ENCODE data around the gene ANKH.
"Not testable (repeated sequence)": the region's sequence is repeated elsewhere in the genome, so short reads cannot be mapped to it uniquely, and the experiment has no call there.

The ANKH gene

GRCh38 chr5:14824499-14824898 is 47.1 kb downstream of the ANKH start:
- DNase-seq: no peak

DNA sequence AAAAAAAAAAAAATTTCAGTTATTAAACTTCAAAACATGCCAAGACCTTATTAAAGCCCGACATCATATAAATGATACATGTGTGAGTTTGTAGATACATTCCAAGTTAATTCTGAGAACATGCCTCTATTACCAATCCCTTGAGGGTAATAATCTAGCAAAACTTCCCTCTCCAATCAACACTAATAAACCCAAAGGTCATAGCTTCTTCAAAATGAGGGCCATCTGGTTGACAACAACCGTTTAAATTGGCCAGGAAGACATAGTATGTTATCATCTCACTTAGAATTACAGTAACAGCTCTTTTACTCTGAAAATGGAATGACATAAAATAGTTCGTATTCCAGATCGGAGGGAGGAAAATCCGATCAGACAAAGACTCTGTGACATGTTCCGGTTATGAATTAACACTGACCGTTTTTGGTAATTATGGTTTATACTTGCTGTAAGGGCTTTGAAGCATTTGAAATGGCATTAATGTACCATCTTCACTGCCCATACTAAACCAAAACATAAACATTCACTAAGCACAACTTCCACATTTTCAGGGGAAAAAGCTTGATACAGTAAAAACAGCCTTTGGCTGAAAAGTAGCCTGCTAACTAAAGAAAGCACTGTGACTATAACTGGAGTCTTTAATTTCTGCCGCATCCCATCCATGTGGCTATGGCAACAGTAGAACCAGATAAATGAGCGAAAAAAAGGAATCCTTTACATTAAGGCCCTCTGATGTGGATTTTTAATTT is 50.3 kb downstream of the ANKH start:
- DNase-seq: no peak

- DNase-seq: no peak
Measured at GRCh38 chr5:14818931-14819790, 52.4 kb downstream of the ANKH start.

DNA sequence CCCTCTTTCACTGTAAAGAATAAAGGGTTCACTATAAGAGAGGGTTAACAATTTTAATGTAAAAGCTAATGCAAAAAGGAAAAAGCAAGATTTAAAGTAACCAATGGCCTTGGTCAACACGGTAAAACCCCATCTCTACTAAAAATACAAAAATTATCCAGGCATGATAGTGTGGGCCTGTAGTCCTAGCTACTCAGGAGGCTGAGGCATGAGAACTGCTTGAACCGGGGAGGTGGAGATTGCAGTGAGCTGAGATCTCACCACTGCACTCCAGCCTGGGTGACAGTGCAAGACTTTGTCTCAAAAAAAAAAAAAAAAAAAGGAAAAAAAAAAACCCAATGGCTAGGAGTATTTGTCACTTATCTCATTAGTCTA is 53.8 kb downstream of the ANKH start:
- not testable (repeated sequence) for DNase-seq

DNA sequence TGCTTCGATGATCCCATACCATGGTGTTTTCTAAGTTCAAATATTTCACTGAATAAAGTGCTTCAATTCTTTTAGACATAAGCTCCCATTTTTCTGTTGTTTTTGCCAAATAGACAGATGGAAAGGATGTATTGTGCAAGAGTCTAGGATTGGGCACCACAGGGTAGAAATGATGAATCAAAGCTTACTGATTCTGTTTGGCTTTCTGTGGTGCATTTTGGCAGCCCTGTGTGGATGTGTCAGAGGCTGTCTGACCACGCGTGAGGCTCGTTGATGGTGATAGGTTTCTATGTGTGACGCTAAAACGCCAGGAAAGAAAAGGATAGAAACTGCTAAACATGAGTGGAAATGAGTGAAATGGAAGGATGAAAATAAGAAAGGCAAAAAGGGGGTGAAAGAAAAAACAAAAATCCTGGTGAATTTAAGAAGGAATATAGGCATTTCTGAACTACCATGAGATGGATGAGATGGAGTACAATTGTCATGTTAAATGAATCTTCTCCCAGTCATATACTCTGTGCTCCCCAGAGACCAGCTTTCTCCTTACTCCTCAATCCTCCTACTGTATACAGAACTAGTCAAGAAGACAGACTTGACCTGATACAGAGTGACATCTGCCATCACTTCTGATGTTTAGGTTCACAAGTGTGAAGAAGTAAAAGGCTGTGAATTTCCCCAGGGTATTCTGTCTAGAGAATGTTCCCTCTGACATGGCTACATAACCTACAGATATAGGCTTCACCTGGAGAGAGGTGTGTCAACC is 54.4 kb downstream of the ANKH start:
- peak; percentile 23 for DNase-seq

- no peak for DNase-seq
Measured at GRCh38 chr5:14816374-14816998, 55.1 kb downstream of the ANKH start.

- DNase-seq: no peak
Measured at GRCh38 chr5:14813747-14814146, 57.8 kb downstream of the ANKH start.

DNA sequence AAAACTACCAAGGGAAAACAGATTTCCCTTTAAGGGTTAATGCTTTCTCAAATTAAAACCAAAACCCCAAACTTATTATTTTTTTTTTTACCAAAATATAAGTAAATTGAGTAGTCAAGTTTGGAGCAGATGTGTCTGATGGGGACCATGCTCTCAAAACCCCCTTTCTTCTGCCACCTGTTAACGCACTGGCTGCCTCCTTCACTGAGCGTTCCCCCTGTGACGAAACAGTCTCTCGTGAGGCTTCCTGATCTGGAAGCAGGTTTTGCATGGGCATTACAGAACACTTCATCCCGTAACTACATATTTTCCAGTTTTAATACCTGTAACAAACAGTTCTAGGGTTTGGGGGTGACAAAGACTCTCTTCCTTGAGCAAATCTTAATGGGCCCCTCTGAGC is 59.4 kb downstream of the ANKH start:
- peak; percentile 15 for DNase-seq

- no peak for DNase-seq
Measured at GRCh38 chr5:14810928-14811572, 60.5 kb downstream of the ANKH start.

DNA sequence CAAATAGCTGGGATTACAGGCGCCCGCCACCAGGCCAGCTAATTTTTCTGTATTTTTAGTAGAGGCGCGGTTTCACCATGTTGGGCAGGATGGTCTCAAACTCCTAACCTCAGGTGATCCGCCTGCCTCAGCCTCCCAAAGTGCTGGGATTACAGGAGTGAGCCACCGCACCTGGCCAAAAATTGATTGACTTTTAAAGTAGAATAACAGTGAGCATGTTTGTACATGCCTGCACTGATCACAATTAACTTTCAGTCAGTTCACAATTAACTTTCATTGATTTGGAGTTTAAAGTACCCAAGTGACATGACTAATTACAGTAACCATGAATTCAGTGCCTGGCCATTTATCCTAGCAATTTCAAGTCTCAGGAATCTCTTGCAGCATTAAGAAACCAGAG is 61.3 kb downstream of the ANKH start:
- no peak for DNase-seq

DNA sequence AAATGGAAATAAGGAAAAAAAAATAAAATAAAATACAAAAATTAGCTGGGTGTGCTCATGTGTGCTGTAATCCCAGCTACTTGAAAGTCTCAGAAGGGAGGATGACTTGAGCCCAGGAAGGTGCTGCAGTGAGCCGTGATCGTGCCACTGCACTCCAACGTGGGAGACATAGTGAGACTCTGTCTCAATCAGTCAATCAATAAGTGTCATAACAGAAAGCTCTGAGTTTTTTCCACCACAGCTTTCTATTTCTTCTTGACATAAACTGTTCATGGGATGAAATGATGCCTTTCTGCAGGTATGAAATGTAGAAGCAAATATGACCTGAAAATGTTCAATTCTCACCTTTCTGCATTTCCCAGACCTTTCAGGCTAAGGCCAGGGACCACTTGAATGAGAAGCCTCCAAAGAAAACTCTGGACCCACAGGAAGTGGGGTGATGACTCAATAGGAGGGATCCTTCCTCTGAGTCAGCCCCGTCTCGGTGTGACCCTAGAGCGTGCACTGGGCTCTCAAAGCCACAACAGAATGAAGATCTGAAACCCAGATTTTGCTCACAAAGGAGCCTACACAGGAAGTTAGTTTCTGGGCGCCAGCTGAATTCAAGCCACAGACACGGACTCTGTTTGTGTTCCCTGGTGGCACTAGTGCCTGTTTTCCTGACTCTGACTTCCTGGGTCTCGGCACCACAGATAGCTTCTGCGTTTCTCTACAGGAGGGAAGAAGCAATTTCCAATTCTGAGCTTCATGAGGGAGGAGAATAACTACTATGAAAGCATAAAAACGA is 62.0 kb downstream of the ANKH start:
- peak; percentile 83 for DNase-seq

GRCh38 chr5:14807471-14807870 is 64.1 kb downstream of the ANKH start:
- no peak for DNase-seq

DNA sequence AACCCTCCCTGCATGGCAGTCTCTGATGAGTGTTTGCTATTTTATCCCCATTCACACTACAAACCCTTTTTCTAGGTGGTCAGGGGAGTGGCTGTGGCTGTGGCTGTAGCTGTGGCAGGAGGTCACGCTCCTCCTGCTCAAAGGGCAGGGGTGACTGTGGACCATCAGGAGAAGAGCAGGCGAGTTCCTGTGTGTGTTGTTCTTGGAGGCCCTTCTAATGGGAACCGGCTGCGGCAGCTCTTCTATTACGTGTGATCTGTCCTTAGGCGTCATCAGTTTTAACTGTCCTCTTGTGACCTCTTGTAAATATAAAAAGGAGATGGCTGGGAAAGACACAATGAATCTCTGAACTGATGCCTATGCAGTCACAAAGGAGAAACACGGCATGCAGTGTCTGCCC is 65.1 kb downstream of the ANKH start:
- DNase-seq: no peak

GRCh38 chr5:14802541-14802940 is 69.0 kb downstream of the ANKH start:
- no peak for DNase-seq

GRCh38 chr5:14801792-14802191 is 69.8 kb downstream of the ANKH start:
- peak; percentile 15 for DNase-seq

GRCh38 chr5:14797385-14797784 is 74.2 kb downstream of the ANKH start:
- not testable (repeated sequence) for DNase-seq

- DNase-seq: no peak
Measured at GRCh38 chr5:14794583-14795230, 76.9 kb downstream of the ANKH start.

- no peak for DNase-seq
Measured at GRCh38 chr5:14793851-14794250, 77.7 kb downstream of the ANKH start.

GRCh38 chr5:14790911-14791310 is 80.7 kb downstream of the ANKH start:
- DNase-seq: no peak

DNA sequence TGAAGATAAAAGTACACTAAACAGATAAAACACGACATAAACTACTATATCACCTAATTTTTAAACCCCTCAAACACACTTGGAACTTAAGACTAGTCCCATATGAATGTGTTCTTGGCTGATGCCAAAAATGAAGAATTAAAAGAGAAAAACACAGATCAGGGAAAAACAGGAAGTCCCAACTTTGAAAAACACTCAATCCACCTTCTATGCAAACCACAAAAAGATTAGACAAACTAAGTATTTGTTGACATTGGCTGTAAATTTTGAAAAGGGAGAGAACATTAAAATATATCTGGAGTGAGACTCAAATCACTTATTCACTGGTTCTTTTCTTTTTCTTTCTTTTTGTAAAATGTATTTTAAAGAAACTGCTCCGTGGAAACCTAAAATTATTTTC is 81.4 kb downstream of the ANKH start:
- no peak for DNase-seq

Measured in CD4-positive, alpha-beta T cell treated with Interleukin-17A for 4 hours (primary cell).